Measurements from ENCODE around the gene KIF12.

The KIF12 gene

DNA sequence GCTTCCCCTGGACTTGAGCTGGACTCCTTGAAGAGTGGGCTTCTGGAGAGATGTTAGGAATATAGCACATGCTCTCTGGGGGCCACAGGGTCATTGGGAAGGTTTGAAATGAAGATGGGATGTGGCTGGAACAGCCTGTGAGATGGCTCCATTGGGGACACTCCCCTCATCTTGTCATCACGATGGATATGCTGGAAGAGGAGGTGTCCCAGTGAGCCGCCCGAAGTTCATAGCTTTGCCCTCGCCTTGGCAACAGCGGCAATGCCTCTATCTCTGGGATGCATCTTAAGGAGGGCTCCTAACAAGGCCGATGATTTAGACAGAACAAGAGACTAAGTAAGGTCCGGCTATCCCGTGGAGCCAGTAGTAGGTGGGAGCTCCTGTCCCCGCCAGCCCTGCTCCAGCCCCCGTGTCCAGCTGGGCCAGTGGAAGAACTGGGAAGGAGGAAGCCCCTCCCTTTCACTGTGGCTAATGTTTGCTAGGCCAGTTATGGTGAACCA, 44.9 kb downstream of the KIF12 start:
- H3K4me3 ChIP-seq (ENCODE audit: low read length) = no peak overlapping the region
- DNase-seq (ENCODE audit: low read depth) = no peak
- TF ChIP-seq CTCF (conservative IDR thresholded peaks at IDR 0.05; ENCODE audit: low read depth, low read length) = no peak

GRCh38 chr9:114053246-114054005, 45.7 kb downstream of the KIF12 start:
- no peak for DNase-seq (ENCODE audit: low read depth)
- no peak for TF ChIP-seq CTCF (conservative IDR thresholded peaks at IDR 0.05; ENCODE audit: low read depth, low read length)
- H3K4me3 ChIP-seq (ENCODE audit: low read length) = no peak overlapping the region

- DNase-seq (ENCODE audit: low read depth) = no peak
- TF ChIP-seq CTCF (conservative IDR thresholded peaks at IDR 0.05; ENCODE audit: low read depth, low read length) = no peak
- no peak overlapping the region for H3K4me3 ChIP-seq (ENCODE audit: low read length)
Observed at GRCh38 chr9:114051706-114052105, 47.4 kb downstream of the KIF12 start.

DNA sequence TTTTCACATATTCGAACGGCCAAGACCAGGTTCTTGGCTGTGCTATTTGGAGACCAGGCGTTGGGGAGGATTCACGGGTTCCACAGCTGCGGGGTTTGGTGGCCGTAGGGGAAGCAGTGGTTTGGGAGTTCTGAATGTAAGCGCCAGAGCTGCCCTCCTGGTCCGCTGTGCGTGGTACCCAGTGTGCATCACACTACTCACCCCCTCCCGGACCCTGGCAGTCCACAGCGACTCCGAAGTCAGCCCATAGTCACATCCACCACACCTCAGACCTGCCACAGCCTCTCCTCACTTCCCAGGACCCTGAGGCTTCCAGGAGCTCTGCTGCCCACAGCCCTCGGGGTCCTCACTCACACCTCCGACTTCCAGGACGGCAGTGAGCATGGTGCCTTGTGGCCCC, 47.8 kb downstream of the KIF12 start:
- H3K4me3 ChIP-seq (ENCODE audit: low read length) = no peak overlapping the region
- DNase-seq (ENCODE audit: low read depth) = no peak
- no peak for TF ChIP-seq CTCF (conservative IDR thresholded peaks at IDR 0.05; ENCODE audit: low read depth, low read length)

DNA sequence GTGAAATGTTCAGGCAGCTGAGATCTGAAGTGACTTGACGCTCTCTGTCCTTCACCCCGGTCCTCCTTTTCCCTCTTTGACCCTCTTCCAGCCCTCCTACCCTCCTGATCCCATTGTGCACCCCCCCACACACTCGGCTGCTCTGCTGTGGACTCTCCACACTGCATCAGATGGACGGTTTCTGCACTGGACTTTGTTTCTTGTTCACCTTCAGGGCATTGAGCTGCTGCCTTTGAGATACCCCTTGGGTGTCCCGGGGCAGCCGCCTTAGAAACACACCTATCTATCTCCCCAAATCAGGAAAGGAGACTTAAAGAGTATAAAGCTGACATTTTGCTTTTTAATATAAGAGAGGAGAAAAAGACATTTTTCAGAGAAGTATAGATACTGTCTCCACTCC, 48.4 kb downstream of the KIF12 start:
- TF ChIP-seq CTCF (conservative IDR thresholded peaks at IDR 0.05; ENCODE audit: low read depth, low read length) = no peak
- H3K4me3 ChIP-seq (ENCODE audit: low read length) = no peak overlapping the region
- no peak for DNase-seq (ENCODE audit: low read depth)

- H3K4me3 ChIP-seq (ENCODE audit: low read length) = no peak overlapping the region
- no peak for TF ChIP-seq CTCF (conservative IDR thresholded peaks at IDR 0.05; ENCODE audit: low read depth, low read length)
- DNase-seq (ENCODE audit: low read depth) = no peak
Observed at GRCh38 chr9:114050226-114050568, 48.9 kb downstream of the KIF12 start.
